Vagina (tissue), 2 donors: ENCODE measurements around the gene PFKFB4.

Experiments
- CTCF ChIP-seq, 3 experiments: fragments of 450-650 bp in 2 of 3; fragments of 200-600 bp in 1 of 3; sonication (generic) in 1 of 3; IDR thresholded peaks; one replicate each; pipeline ENCODE4 v1.5.1; 2017 to 2019; ENCODE audit warnings: antibody characterized with exemption in 3 of 3, mild to moderate bottlenecking in 2 of 3, moderate library complexity in 2 of 3
- POLR2A ChIP-seq, 2 donors: fragments of 450-650 bp; IDR thresholded peaks; one replicate each; pipeline ENCODE4 v1.6.1; 2017; ENCODE audit warnings: antibody characterized with exemption in 2 of 2, mild to moderate bottlenecking in 2 of 2, moderate library complexity in 2 of 2
- POLR2AphosphoS5 ChIP-seq, 2 donors: sonication (generic); formaldehyde crosslinking; IDR thresholded peaks; one replicate each; pipeline ENCODE4 v1.9.0; 2017; ENCODE audit warnings: antibody characterized with exemption in 2 of 2, mild to moderate bottlenecking in 2 of 2, low read depth in 1 of 2; ENCODE audit not compliant: insufficient read depth in 1 of 2

GRCh38 chr3:48536116-48536515 lies 20.5 kb downstream of the PFKFB4 start:
- TF ChIP-seq CTCF (IDR thresholded peaks at IDR 0.05) = no peak
- no peak for TF ChIP-seq POLR2A (IDR thresholded peaks at IDR 0.05)
- no peak for TF ChIP-seq POLR2AphosphoS5 (IDR thresholded peaks at IDR 0.05; ENCODE audit: insufficient read depth in 1 of 2, low read depth in 1 of 2)
